Mesothelial cell of epicardium (in vitro differentiated cells): ENCODE data around the gene PPP2R1A. TPM values are rescaled to one million over a fixed set of nuclear protein-coding genes. Genes with fewer than 3 reads are reported as not detected.
A peak's percentile ranks its signal among the peaks of the same experiment; 100 is the strongest.
"Not testable (repeated sequence)": the region's sequence is repeated elsewhere in the genome, so short reads cannot be mapped to it uniquely, and the experiment has no call there.

Experiments used
- DNase-seq, 2 experiments: peaks; one replicate each; pipeline ENCODE4 v3.0.0; 2021; ENCODE audit warnings: low spot score in 2 of 2; ENCODE audit not compliant: unreplicated experiment in 2 of 2
- H3K27ac Mint-ChIP-seq: 2 replicates; pipeline ENCODE4 v1.8.0; 2021; ENCODE audit warnings: mixed read lengths
- H3K27me3 Mint-ChIP-seq: 2 replicates; pipeline ENCODE4 v1.8.0; 2021; ENCODE audit warnings: low read depth, mixed read lengths
- H3K36me3 Mint-ChIP-seq: 2 replicates; pipeline ENCODE4 v1.8.0; 2021; ENCODE audit warnings: mixed read lengths
- H3K4me1 Mint-ChIP-seq: 2 replicates; pipeline ENCODE4 v1.8.0; 2021; ENCODE audit warnings: mixed read lengths
- H3K4me3 Mint-ChIP-seq: 2 replicates; pipeline ENCODE4 v1.8.0; 2021; ENCODE audit warnings: mild to moderate bottlenecking, moderate library complexity, mixed read lengths
- H3K9me3 Mint-ChIP-seq: 2 replicates; pipeline ENCODE4 v1.8.0; 2021; ENCODE audit warnings: mixed read lengths
- total RNA-seq: library from RNA; stranded (reverse); gene quantifications from 3 replicates; pipeline ENCODE4 v1.2.1, GENCODE V29; 2021
- TF ChIP-seq, protein P1 (sequence below): fragments of 200-600 bp; sonication (generic); IDR thresholded peaks from one replicate; pipeline ENCODE4 v1.5.0; 2021; ENCODE audit warnings: antibody characterized with exemption; ENCODE audit not compliant: unreplicated experiment

PPP2R1A gene
- total RNA-seq, 1 donor from 2014 or later = 314 TPM

DNA sequence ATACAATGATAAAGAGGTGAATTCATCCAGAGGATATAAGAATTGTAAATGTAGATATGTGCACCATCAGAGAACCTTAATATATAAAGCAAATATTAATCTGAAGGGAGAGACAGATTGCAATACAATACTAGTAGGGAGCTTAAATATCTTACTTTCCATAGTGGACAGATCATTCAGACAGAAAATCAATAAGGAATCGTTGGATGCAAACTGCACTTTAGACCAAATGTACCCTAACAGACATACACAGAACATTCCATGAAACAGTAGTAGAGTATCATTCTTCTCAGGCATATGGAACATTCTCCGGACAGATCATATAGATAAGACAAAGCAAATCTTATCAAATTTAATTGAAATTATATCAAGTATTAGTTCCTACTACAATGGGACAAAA, 44.6 kb downstream of the PPP2R1A start:
- no peaks in the 10 kb centered on the region for H3K9me3 Mint-ChIP-seq
- no peak for DNase-seq
- H3K27ac Mint-ChIP-seq = no peak overlapping the region
- peaks cover 2% of the 10 kb centered on the region for H3K27me3 Mint-ChIP-seq
- no peaks in the 10 kb centered on the region for H3K4me1 Mint-ChIP-seq
- no peak overlapping the region for H3K4me3 Mint-ChIP-seq
- TF ChIP-seq, protein P1, sequence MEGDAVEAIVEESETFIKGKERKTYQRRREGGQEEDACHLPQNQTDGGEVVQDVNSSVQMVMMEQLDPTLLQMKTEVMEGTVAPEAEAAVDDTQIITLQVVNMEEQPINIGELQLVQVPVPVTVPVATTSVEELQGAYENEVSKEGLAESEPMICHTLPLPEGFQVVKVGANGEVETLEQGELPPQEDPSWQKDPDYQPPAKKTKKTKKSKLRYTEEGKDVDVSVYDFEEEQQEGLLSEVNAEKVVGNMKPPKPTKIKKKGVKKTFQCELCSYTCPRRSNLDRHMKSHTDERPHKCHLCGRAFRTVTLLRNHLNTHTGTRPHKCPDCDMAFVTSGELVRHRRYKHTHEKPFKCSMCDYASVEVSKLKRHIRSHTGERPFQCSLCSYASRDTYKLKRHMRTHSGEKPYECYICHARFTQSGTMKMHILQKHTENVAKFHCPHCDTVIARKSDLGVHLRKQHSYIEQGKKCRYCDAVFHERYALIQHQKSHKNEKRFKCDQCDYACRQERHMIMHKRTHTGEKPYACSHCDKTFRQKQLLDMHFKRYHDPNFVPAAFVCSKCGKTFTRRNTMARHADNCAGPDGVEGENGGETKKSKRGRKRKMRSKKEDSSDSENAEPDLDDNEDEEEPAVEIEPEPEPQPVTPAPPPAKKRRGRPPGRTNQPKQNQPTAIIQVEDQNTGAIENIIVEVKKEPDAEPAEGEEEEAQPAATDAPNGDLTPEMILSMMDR = no peak
- H3K36me3 Mint-ChIP-seq = no peaks in the 10 kb centered on the region

DNA sequence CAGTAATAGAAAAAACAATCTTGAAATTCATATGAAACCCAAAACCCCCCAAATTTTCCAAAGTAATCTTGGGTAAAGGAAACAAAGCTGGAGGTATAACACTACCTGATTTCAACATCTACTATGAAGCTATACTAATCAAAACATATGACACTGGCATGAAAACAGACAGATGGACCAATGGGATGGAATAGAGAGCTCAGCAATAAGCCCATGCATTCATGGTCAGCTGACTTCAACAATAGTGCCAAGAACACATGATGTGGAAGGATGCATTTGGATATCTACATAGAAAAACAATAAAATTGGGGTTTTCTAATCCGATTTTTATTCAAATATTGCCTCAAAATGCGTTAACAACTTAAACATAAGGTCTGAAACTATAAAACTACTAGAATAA, 47.3 kb downstream of the PPP2R1A start:
- Mint-ChIP-seq H3K27me3 (peaks cover 3% of the 10 kb centered on the region), H3K27ac (no peak overlapping the region), H3K4me3 (no peak overlapping the region), H3K4me1 (no peaks in the 10 kb centered on the region), H3K36me3 (no peaks in the 10 kb centered on the region), H3K9me3 (no peaks in the 10 kb centered on the region)
- no peak for DNase-seq
- TF ChIP-seq, protein P1 = no peak

DNA sequence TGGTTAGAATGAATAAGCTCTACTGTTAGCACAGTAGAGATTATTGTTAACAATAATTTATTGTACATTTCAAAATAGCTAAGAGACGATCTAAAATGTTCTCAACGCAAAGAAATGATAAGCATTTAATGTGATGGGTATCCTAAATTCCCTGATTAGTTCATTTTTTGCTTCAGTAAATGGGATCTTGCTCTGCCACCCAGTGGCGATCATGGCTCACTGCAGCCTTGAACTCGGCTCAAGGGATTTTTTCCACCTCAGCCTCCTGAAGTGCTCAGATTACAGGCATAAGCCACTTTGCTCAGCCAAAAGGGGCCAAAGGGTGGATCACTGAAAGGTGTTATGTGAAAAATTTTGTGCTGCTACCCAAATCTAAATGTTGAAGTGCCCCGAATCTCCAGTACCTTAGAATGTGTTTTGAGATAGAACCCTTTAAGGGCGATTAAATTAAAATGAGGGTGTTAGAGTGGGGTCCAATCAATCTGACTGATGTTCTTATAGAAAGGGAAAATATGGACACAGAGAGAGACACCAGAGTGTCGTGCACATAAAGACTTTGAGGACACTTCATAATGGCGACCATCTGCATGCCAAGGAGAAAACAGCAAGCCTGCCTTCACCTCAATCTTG, 48.0 kb downstream of the PPP2R1A start:
- Mint-ChIP-seq H3K27ac (no peak overlapping the region), H3K4me3 (no peak overlapping the region), H3K36me3 (no peaks in the 10 kb centered on the region), H3K9me3 (no peaks in the 10 kb centered on the region), H3K27me3 (peaks cover 3% of the 10 kb centered on the region), H3K4me1 (no peaks in the 10 kb centered on the region)
- peak in 1 of 2 experiments; percentile 63 for DNase-seq
- TF ChIP-seq, protein P1 = peak; percentile 91

DNA sequence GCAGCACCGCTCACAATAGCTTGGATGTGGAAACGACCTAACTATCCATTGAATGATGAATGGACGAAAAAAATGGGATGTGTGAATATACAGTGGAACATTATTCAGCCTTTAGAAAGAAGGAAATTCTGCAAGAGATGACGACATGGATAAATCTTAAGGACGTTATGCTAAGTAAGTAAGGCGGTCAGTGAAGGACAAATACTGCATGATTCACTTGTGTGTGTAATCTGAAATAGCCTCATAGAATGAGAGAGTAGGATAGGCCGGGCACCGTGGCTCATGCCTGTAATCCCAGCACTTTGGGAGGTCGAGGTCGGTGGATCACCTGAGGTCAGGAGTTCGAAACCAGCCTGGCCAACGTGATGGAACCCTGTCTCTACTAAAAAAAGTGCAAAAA, 54.2 kb downstream of the PPP2R1A start:
- TF ChIP-seq, protein P1 = no peak
- no peaks in the 10 kb centered on the region for H3K4me1 Mint-ChIP-seq
- H3K27ac Mint-ChIP-seq = no peak overlapping the region
- no peak for DNase-seq
- no peaks in the 10 kb centered on the region for H3K36me3 Mint-ChIP-seq
- no peak overlapping the region for H3K4me3 Mint-ChIP-seq
- H3K9me3 Mint-ChIP-seq = no peaks in the 10 kb centered on the region
- peaks cover 6% of the 10 kb centered on the region for H3K27me3 Mint-ChIP-seq

DNA sequence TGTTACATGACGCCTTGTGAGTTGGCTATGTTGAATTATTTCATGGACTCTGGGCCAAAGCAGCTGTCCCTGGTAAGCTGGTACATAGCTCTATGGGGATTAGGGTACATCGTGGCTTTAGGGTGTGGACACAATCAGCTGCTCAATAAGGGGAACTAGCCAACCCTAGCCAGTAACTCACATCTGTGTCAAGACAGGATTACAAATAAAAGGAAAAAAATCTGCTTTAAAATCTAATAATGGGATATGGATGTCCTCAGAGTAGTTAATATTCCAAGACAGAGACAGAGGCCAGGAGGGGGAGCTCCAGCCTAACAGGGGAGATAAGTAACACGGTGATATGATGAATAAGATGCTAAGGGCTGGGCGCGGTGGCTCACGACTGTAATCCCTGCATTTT, 58.4 kb downstream of the PPP2R1A start:
- no peak overlapping the region for H3K4me3 Mint-ChIP-seq
- peaks cover 5% of the 10 kb centered on the region for H3K27me3 Mint-ChIP-seq
- peaks cover 4% of the 10 kb centered on the region for H3K9me3 Mint-ChIP-seq
- H3K36me3 Mint-ChIP-seq = no peaks in the 10 kb centered on the region
- H3K4me1 Mint-ChIP-seq = no peaks in the 10 kb centered on the region
- TF ChIP-seq, protein P1 = no peak
- H3K27ac Mint-ChIP-seq = no peak overlapping the region
- DNase-seq = no peak

DNA sequence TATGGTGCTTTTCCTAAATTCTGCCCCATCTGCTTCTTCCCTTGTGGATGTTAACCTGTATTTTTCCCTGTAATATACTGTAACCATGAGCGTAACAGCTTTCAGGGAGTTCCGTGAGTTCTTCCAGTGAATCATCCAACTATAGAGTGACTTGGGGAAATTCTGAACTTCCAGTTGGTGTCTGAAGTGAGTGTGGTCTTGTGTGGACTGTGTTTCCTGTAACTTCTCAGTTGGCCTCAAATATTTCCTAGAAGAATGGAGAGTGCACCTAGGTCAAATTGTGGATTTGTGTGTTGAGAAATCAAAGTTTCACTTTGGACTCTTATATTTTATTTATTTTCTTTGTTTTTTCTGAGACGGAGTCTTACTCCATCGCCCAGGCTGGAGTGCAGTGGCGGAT, 68.6 kb downstream of the PPP2R1A start:
- Mint-ChIP-seq H3K4me3 (no peak overlapping the region), H3K27ac (no peak overlapping the region)
- no peak for DNase-seq

DNA sequence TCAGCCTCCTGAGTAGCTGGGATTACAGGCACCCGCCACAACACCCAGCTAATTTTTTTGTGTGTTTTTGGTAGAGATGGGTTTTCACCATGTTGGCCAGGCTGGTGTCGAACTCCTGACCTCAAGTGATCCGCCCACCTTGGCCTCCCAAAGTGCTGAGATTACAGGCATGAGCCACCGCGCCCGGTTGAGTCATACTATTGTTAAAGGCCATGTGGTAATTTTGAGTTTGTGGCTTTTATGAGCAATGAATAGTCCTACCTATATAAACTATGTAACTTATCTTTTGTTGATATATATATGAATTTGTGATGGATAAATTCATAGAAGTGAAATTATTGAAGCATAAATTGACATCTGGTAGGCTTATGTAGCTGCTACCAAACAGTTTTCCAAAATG, 75.7 kb downstream of the PPP2R1A start:
- H3K4me1 Mint-ChIP-seq, H3K9me3 Mint-ChIP-seq, H3K36me3 Mint-ChIP-seq, H3K27me3 Mint-ChIP-seq, H3K4me3 Mint-ChIP-seq, DNase-seq, H3K27ac Mint-ChIP-seq: not testable (repeated sequence)

More for the DNA sequence above, 68.6 kb downstream of the PPP2R1A start:
- no peaks in the 10 kb centered on the region for H3K9me3 Mint-ChIP-seq
- TF ChIP-seq, protein P1 = no peak
- H3K27me3 Mint-ChIP-seq = peaks cover 13% of the 10 kb centered on the region
- H3K36me3 Mint-ChIP-seq = no peaks in the 10 kb centered on the region
- no peaks in the 10 kb centered on the region for H3K4me1 Mint-ChIP-seq
